ENCODE data around the gene DNAJC25. TPM values are rescaled to one million over a fixed set of nuclear protein-coding genes. Genes with fewer than 3 reads are reported as not detected.

Gene DNAJC25
- total RNA-seq, 6 experiments from 2014 or later = 9.6 to 11.5 (median 10.3) TPM

DNA sequence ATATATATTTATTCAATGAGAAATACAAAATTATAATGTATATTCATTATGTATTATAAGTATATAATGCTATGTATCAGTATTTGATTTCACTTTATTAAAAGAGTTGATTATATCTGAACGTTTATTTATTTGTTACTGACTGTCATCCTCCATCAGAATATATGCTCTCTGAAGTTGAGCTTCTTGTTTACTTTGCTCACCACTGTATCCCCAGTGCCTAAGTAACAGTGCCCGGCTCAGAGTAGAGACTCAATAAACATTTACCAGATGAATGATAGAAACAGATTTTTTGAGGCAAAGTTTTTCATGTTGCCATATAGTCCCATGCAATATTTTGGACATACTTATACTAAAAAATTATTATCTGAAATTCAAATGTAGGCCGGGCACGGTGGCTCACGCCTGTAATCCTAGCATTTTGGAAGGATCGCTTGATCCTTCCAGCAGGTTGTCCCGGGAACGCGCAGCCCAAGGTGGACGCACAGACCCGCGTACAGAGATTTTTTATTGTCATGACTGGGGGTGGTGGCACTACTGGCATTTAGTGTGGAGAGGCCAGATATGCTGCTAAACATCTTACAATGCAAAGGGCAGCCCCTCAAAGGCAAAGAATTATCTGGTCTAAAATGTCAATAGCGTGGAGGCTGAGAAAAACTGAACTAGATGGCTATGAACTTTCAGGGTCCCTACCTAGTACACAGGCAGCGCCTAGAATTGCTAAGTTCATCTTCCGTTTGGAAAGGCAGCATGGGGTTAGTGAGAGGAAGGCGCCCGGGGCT lies 761 bp upstream of the DNAJC25 start:
- no peaks in the 10 kb centered on the region for H3K27me3 Mint-ChIP-seq (ENCODE audit: insufficient read depth)
- peak overlapping the region; percentile 95 for H3K4me3 Mint-ChIP-seq
- DNase-seq = no peak
- TF ChIP-seq CTCF (IDR thresholded peaks at IDR 0.05) = no peak
- peaks cover 39% of the 10 kb centered on the region for H3K4me1 Mint-ChIP-seq (ENCODE audit: low read depth)
- H3K27ac Mint-ChIP-seq = peak overlapping the region; percentile 67
- peaks cover 28% of the 10 kb centered on the region for H3K36me3 Mint-ChIP-seq (ENCODE audit: low read depth)
- H3K9me3 Mint-ChIP-seq = no peaks in the 10 kb centered on the region

DNA sequence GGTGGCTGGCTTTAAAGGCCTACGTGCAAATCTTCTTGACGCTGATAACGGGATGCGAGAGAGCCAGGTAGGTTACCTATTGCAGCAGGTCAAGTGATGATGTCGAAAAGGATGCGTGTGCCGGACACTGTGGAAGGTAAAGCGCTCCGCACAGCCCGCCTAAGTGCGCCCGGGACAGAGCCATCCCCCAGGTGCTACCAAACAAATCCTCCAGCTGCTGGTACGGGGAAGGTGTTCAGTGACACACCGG lies 245 bp upstream of the DNAJC25 start:
- Mint-ChIP-seq H3K9me3 (no peaks in the 10 kb centered on the region), H3K4me1 (ENCODE audit: low read depth) (peaks cover 44% of the 10 kb centered on the region), H3K36me3 (ENCODE audit: low read depth) (peaks cover 28% of the 10 kb centered on the region), H3K4me3 (peak overlapping the region; percentile 95), H3K27me3 (ENCODE audit: insufficient read depth) (no peaks in the 10 kb centered on the region), H3K27ac (peak overlapping the region; percentile 67)
- no peak for TF ChIP-seq CTCF (IDR thresholded peaks at IDR 0.05)
- no peak for DNase-seq

GRCh38 chr9:111632060-111632459 lies 926 bp downstream of the DNAJC25 start:
- Mint-ChIP-seq H3K36me3 (ENCODE audit: low read depth) (peaks cover 28% of the 10 kb centered on the region), H3K4me1 (ENCODE audit: low read depth) (peaks cover 47% of the 10 kb centered on the region), H3K27ac (peak overlapping the region; percentile 85), H3K27me3 (ENCODE audit: insufficient read depth) (no peaks in the 10 kb centered on the region), H3K4me3 (peak overlapping the region; percentile 95), H3K9me3 (no peaks in the 10 kb centered on the region)
- no peak for DNase-seq
- TF ChIP-seq CTCF (IDR thresholded peaks at IDR 0.05) = no peak

DNA sequence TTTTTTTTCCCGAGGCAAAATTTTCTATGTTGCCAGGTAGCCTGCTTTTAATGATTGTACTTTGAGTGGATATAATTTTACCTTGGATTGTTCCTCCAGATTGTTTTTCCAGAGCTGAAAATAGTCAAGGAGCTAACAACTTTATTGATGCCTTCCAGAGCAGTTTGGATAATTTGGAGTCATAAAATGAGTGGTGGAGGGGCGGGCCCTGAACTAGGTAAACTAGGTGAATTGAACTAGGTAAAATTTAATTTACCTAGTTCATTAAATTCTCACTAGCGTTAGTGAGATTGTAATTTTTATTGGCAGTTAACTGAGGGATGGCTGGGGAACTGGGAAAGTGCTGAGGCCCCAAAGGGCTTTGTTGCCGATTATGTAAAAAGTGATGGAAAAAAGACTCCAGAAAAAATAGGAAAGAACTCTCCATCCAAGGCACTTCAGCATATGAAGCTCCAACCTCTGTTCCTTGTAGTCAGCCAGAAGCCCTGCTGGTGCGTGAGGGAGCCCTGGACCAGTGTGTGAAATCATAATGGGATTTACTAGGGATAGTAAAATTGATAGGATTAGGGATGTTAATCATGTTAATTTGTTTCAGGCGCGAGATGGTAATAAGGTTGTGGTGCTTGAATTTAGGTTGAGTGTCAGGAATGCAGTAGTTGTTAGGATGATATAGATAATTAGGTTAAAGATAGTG lies 1.7 kb downstream of the DNAJC25 start:
- Mint-ChIP-seq H3K27ac (peak overlapping the region; percentile 85), H3K9me3 (no peaks in the 10 kb centered on the region), H3K27me3 (ENCODE audit: insufficient read depth) (no peaks in the 10 kb centered on the region), H3K36me3 (ENCODE audit: low read depth) (peaks cover 28% of the 10 kb centered on the region), H3K4me1 (ENCODE audit: low read depth) (peaks cover 47% of the 10 kb centered on the region), H3K4me3 (peak overlapping the region; percentile 95)
- no peak for DNase-seq
- TF ChIP-seq CTCF (IDR thresholded peaks at IDR 0.05) = no peak

DNA sequence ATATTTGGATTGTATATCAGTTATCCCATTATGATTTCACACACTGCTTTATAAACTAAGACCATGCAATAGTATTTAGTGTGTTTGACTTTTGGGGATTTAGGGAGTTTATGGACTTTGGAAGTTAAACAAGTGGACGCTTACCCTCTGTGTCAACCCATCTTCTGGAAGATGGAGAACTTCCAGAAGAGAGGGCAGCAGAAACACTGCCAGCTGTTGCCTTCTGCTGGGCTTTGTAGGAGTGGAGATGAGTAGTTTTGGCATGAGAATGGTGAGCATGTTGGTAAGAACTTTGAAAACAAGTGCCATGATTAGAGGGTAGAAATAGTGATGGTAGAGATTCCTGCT lies 2.2 kb downstream of the DNAJC25 start:
- no peak for DNase-seq
- Mint-ChIP-seq H3K4me3 (peak overlapping the region; percentile 95), H3K4me1 (ENCODE audit: low read depth) (peaks cover 47% of the 10 kb centered on the region), H3K36me3 (ENCODE audit: low read depth) (peaks cover 28% of the 10 kb centered on the region), H3K27me3 (ENCODE audit: insufficient read depth) (no peaks in the 10 kb centered on the region), H3K27ac (no peak overlapping the region), H3K9me3 (no peaks in the 10 kb centered on the region)
- TF ChIP-seq CTCF (IDR thresholded peaks at IDR 0.05) = no peak
